Activated T-cell treated with anti-CD3 and anti-CD28 coated beads for 4 hours (primary cell): ENCODE results near the gene CRISPLD2.

ENCODE experiments used
- DNase-seq: peaks from one replicate; pipeline ENCODE4 v3.0.0-alpha.2; 2020

Gene CRISPLD2

GRCh38 chr16:84886497-84887090 lies 66.8 kb downstream of the CRISPLD2 start:
- DNase-seq: no peak

GRCh38 chr16:84887207-84887606 lies 67.4 kb downstream of the CRISPLD2 start:
- DNase-seq: no peak

GRCh38 chr16:84888450-84888849 lies 68.7 kb downstream of the CRISPLD2 start:
- no peak for DNase-seq

- no peak for DNase-seq
These were observed 69.3 kb downstream of the CRISPLD2 start for GRCh38 chr16:84889066-84889465.

- no peak for DNase-seq
These were observed 70.6 kb downstream of the CRISPLD2 start for GRCh38 chr16:84890427-84890826.

- DNase-seq: no peak
These were observed 71.5 kb downstream of the CRISPLD2 start for GRCh38 chr16:84891149-84891795.

- DNase-seq: no peak
These were observed 72.3 kb downstream of the CRISPLD2 start for GRCh38 chr16:84892097-84892496.

- DNase-seq: no peak
These were observed 73.7 kb downstream of the CRISPLD2 start for GRCh38 chr16:84893467-84893848.

- no peak for DNase-seq
These were observed 74.2 kb downstream of the CRISPLD2 start for GRCh38 chr16:84893849-84894599.

- no peak for DNase-seq
These were observed 75.2 kb downstream of the CRISPLD2 start for GRCh38 chr16:84895016-84895415.

- no peak for DNase-seq
These were observed 77.1 kb downstream of the CRISPLD2 start for GRCh38 chr16:84896847-84897246.

GRCh38 chr16:84897911-84898377 lies 78.2 kb downstream of the CRISPLD2 start:
- no peak for DNase-seq

GRCh38 chr16:84898447-84898846 lies 78.7 kb downstream of the CRISPLD2 start:
- no peak for DNase-seq

- DNase-seq: no peak
These were observed 79.6 kb downstream of the CRISPLD2 start for GRCh38 chr16:84899414-84899813.

- DNase-seq: no peak
These were observed 86.2 kb downstream of the CRISPLD2 start for GRCh38 chr16:84905965-84906460.

- no peak for DNase-seq
These were observed 87.3 kb downstream of the CRISPLD2 start for GRCh38 chr16:84907051-84907450.

GRCh38 chr16:84907575-84907974 lies 87.8 kb downstream of the CRISPLD2 start:
- no peak for DNase-seq

GRCh38 chr16:84909476-84910085 lies 89.8 kb downstream of the CRISPLD2 start:
- no peak for DNase-seq

GRCh38 chr16:84911486-84912216 lies 91.9 kb downstream of the CRISPLD2 start:
- no peak for DNase-seq

- no peak for DNase-seq
These were observed 93.5 kb downstream of the CRISPLD2 start for GRCh38 chr16:84913315-84913714.

GRCh38 chr16:84914273-84914672 lies 94.5 kb downstream of the CRISPLD2 start:
- no peak for DNase-seq

GRCh38 chr16:84916178-84916577 lies 96.4 kb downstream of the CRISPLD2 start:
- no peak for DNase-seq

GRCh38 chr16:84916850-84917249 lies 97.1 kb downstream of the CRISPLD2 start:
- no peak for DNase-seq
